Raji (cell line): ENCODE results near the gene CORO2A.

ENCODE experiments used
- POLR2A ChIP-seq: IDR thresholded peaks from 2 replicates; pipeline ENCODE4 v1.6.1; 2011; ENCODE audit warnings: low read depth, low read length, control low read depth; ENCODE audit not compliant: insufficient read depth

The CORO2A gene

GRCh38 chr9:98081477-98082219, 110.8 kb downstream of the CORO2A start:
- no peak for TF ChIP-seq POLR2A

- no peak for TF ChIP-seq POLR2A
Observed at GRCh38 chr9:98080780-98081179, 111.7 kb downstream of the CORO2A start.

GRCh38 chr9:98080326-98080725, 112.1 kb downstream of the CORO2A start:
- no peak for TF ChIP-seq POLR2A

- no peak for TF ChIP-seq POLR2A
Observed at GRCh38 chr9:98078895-98079294, 113.5 kb downstream of the CORO2A start.

GRCh38 chr9:98075332-98075805, 117.1 kb downstream of the CORO2A start:
- no peak for TF ChIP-seq POLR2A

- no peak for TF ChIP-seq POLR2A
Observed at GRCh38 chr9:98074115-98074990, 118.1 kb downstream of the CORO2A start.

GRCh38 chr9:98071737-98072136, 120.7 kb downstream of the CORO2A start:
- TF ChIP-seq POLR2A = no peak
